Liver (tissue), 9 donors: ENCODE data around the gene MRPL52. TPM values are rescaled to one million over a fixed set of nuclear protein-coding genes. Genes with fewer than 3 reads are reported as not detected.
A peak's percentile ranks its signal among the peaks of the same experiment; 100 is the strongest.
"Not testable (repeated sequence)": the region's sequence is repeated elsewhere in the genome, so short reads cannot be mapped to it uniquely, and the experiment has no call there.

Experiments
- DNase-seq: peaks from one replicate; pipeline ENCODE4 v3.0.0-alpha.2; 2017; ENCODE audit warnings: low spot score
- H3K27ac ChIP-seq, 2 donors: one replicate each; pipeline ENCODE4 v1.7.0; 2013; ENCODE audit warnings: inconsistent platforms in 2 of 2, low read length in 2 of 2, control low read depth in 1 of 2, low read depth in 1 of 2, mild to moderate bottlenecking in 1 of 2
- H3K27me3 ChIP-seq, 4 donors: one replicate each; pipeline versions ENCODE4 v1.6.1 to v1.7.0; 2013; ENCODE audit warnings: low read length in 3 of 4, inconsistent platforms in 1 of 4, mild to moderate bottlenecking in 1 of 4, moderate library complexity in 1 of 4; ENCODE audit not compliant: control insufficient read depth in 4 of 4, insufficient read depth in 4 of 4
- H3K36me3 ChIP-seq, 4 donors: one replicate each; pipeline versions ENCODE4 v1.6.1 to v1.7.0; 2013; ENCODE audit warnings: low read length in 3 of 4, mild to moderate bottlenecking in 3 of 4, low read depth in 1 of 4, moderate library complexity in 1 of 4; ENCODE audit not compliant: control insufficient read depth in 4 of 4, insufficient read depth in 3 of 4
- H3K4me1 ChIP-seq, 4 donors: one replicate each; pipeline versions ENCODE4 v1.6.1 to v1.7.0; 2013; ENCODE audit warnings: low read length in 3 of 4, mild to moderate bottlenecking in 3 of 4, moderate library complexity in 1 of 4; ENCODE audit not compliant: control insufficient read depth in 4 of 4, insufficient read depth in 4 of 4
- H3K4me3 ChIP-seq, 3 donors: one replicate each; pipeline versions ENCODE4 v1.6.1 to v1.7.0; 2013; ENCODE audit warnings: low read length in 3 of 3, control low read depth in 1 of 3, low read depth in 1 of 3, mild to moderate bottlenecking in 1 of 3
- H3K9ac ChIP-seq, 2 donors: one replicate each; pipeline ENCODE4 v1.7.0; 2013; ENCODE audit warnings: low read length in 2 of 2, mild to moderate bottlenecking in 2 of 2, moderate library complexity in 2 of 2, control low read depth in 1 of 2, low read depth in 1 of 2
- H3K9me3 ChIP-seq, 4 donors: one replicate each; pipeline versions ENCODE4 v1.6.1 to v1.7.0; 2013; ENCODE audit warnings: low read length in 3 of 4; ENCODE audit not compliant: control insufficient read depth in 4 of 4
- ATF3 ChIP-seq: IDR thresholded peaks from 2 replicates; pipeline ENCODE4 v1.6.1; 2016; ENCODE audit warnings: antibody characterized with exemption
- CTCF ChIP-seq: fragments of 150-350 bp; IDR thresholded peaks from 2 replicates; pipeline ENCODE4 v1.5.1; 2017; ENCODE audit warnings: improper control_type of control experiment, low read depth, low read length; ENCODE audit not compliant: missing input control
- EGR1 ChIP-seq, 2 donors: IDR thresholded peaks; 2 replicates each; pipeline ENCODE4 v1.6.1; 2016 to 2018; ENCODE audit warnings: antibody characterized with exemption in 2 of 2, low read depth in 2 of 2
- FOXA1 ChIP-seq: IDR thresholded peaks from 2 replicates; pipeline ENCODE4 v1.6.1; 2016; ENCODE audit warnings: antibody characterized with exemption
- FOXA2 ChIP-seq: IDR thresholded peaks from 2 replicates; pipeline ENCODE4 v1.6.1; 2016; ENCODE audit warnings: antibody characterized with exemption
- GABPA ChIP-seq, 2 donors: IDR thresholded peaks in 1 of 2; conservative IDR thresholded peaks in 1 of 2; 2 replicates each; pipeline ENCODE4 v1.6.1; 2016; ENCODE audit warnings: antibody characterized with exemption in 2 of 2, mild to moderate bottlenecking in 1 of 2, moderate library complexity in 1 of 2
- HNF4A ChIP-seq, 2 donors: conservative IDR thresholded peaks; 2 replicates each; pipeline ENCODE4 v1.6.1; 2016; ENCODE audit warnings: antibody characterized with exemption in 2 of 2, mild to moderate bottlenecking in 2 of 2
- HNF4G ChIP-seq: IDR thresholded peaks from 2 replicates; pipeline ENCODE4 v1.6.1; 2016; ENCODE audit warnings: antibody characterized with exemption
- JUND ChIP-seq, 2 donors: IDR thresholded peaks; 2 replicates each; pipeline ENCODE4 v1.6.1; 2016; ENCODE audit warnings: antibody characterized with exemption in 2 of 2
- MAX ChIP-seq: IDR thresholded peaks from 2 replicates; pipeline ENCODE4 v1.6.1; 2016; ENCODE audit warnings: antibody characterized with exemption
- NR2F2 ChIP-seq: IDR thresholded peaks from 2 replicates; pipeline ENCODE4 v1.6.1; 2016; ENCODE audit warnings: antibody characterized with exemption
- RAD21 ChIP-seq, 2 donors: IDR thresholded peaks; 2 replicates each; pipeline ENCODE4 v1.6.1; 2016; ENCODE audit warnings: antibody characterized with exemption in 2 of 2, mild to moderate bottlenecking in 2 of 2
- REST ChIP-seq: IDR thresholded peaks from 2 replicates; pipeline ENCODE4 v1.6.1; 2016; ENCODE audit warnings: antibody characterized with exemption, mild to moderate bottlenecking
- RXRA ChIP-seq, 2 donors: IDR thresholded peaks; 2 replicates each; pipeline ENCODE4 v1.6.1; 2017 to 2018; ENCODE audit warnings: antibody characterized with exemption in 2 of 2, mild to moderate bottlenecking in 1 of 2
- SP1 ChIP-seq: IDR thresholded peaks from 2 replicates; pipeline ENCODE4 v1.6.1; 2018; ENCODE audit warnings: antibody characterized with exemption, mild to moderate bottlenecking
- TAF1 ChIP-seq: conservative IDR thresholded peaks from 2 replicates; pipeline ENCODE4 v1.6.1; 2016; ENCODE audit warnings: antibody characterized with exemption, mild to moderate bottlenecking
- YY1 ChIP-seq: IDR thresholded peaks from 2 replicates; pipeline ENCODE4 v1.6.1; 2016; ENCODE audit warnings: antibody characterized with exemption, mild to moderate bottlenecking
- ZBTB33 ChIP-seq: IDR thresholded peaks from 2 replicates; pipeline ENCODE4 v1.6.1; 2016; ENCODE audit warnings: antibody characterized with exemption
- WGBS: extraction: QIAGEN DNeasy Blood & Tissue Kit; methylation state at CpG from one replicate; pipeline ENCODE4 v1.1.7; 2013; 5-methylcytosine and 5-hydroxymethylcytosine counted together
- polyA plus RNA-seq, 2 donors: library from polyadenylated mRNA; stranded (reverse) in 1 of 2; unstranded in 1 of 2; fragments of 200-250 nt in 1 of 2; fragments of >200 nt in 1 of 2; fragmentation: Nextera tagmentation in 1 of 2; extraction: Ambion mirVana in 1 of 2; gene quantifications; one replicate each; pipeline versions ENCODE4 v1.2.1 to v1.2.3, GENCODE V29; 2013 to 2015
- total RNA-seq, 2 donors: library from RNA; depleted of rRNA; stranded (reverse); fragments of >200 nt; gene quantifications; one replicate each; pipeline ENCODE4 v1.2.3, GENCODE V29; 2014
- donor health status: healthy.
- donor health status: healthy.
- donor health status: healthy.
- donor health status: healthy.
- donor health status: healthy.

Gene MRPL52
- total and polyA plus RNA-seq, 4 donors = 9.1 to 142 (median 36.6) TPM

GRCh38 chr14:22852940-22853767, 23.5 kb downstream of the MRPL52 start:
- Histone ChIP-seq H3K4me1 (peaks cover 0 to 12% (median 7%) of the 10 kb centered on the region in 4 donors), H3K27me3 (no peaks in the 10 kb centered on the region), H3K9ac (peak overlapping the region; percentile 46 to 66), H3K36me3 (no peaks in the 10 kb centered on the region), H3K4me3 (peak overlapping the region; percentile 30 to 56 (median 47)), H3K9me3 (no peaks in the 10 kb centered on the region), H3K27ac (peak overlapping the region; percentile 52)
- 1% methylated on average over 20 of the region's 20 CpGs for WGBS
- TF ChIP-seq CTCF (peak; percentile 93), REST (no peak), ZBTB33 (no peak), HNF4G (peak; percentile 75), FOXA1 (no peak), RAD21 (IDR thresholded peaks at IDR 0.05) (peak; percentile 95 to 97), HNF4A (conservative IDR thresholded peaks at IDR 0.05) (peak; percentile 79 to 82), JUND (IDR thresholded peaks at IDR 0.05) (no peak), FOXA2 (peak; percentile 3), SP1 (peak; percentile 76), ATF3 (no peak), NR2F2 (no peak), MAX (peak; percentile 50), YY1 (peak; percentile 70), EGR1 (IDR thresholded peaks at IDR 0.05; ENCODE audit: low read depth in 2 of 2) (peak in 1 of 2 donors; percentile 20), RXRA (IDR thresholded peaks at IDR 0.05) (peak; percentile 34 to 38), GABPA (IDR thresholded peaks at IDR 0.05 in 1 of 2, conservative IDR thresholded peaks at IDR 0.05 in 1 of 2) (peak in 1 of 2 donors; percentile 5), TAF1 (no peak)
- peak; percentile 97 for DNase-seq

GRCh38 chr14:22854296-22854695, 24.6 kb downstream of the MRPL52 start:
- not testable (repeated sequence) for H3K36me3 ChIP-seq, H3K9me3 ChIP-seq, H3K9ac ChIP-seq, H3K4me1 ChIP-seq, H3K27ac ChIP-seq, H3K27me3 ChIP-seq, H3K4me3 ChIP-seq, DNase-seq
- 97% methylated on average over 11 of the region's 11 CpGs for WGBS
